ENCODE results near the gene KLF7. TPM values are rescaled to one million over a fixed set of nuclear protein-coding genes. Genes with fewer than 3 reads are reported as not detected.

Gene KLF7
- total and polyA plus RNA-seq, 2 donors (not counting 3 experiments of a cell fraction or from before 2014, with no cell fraction given) = 32.8 to 42.9 TPM

DNA sequence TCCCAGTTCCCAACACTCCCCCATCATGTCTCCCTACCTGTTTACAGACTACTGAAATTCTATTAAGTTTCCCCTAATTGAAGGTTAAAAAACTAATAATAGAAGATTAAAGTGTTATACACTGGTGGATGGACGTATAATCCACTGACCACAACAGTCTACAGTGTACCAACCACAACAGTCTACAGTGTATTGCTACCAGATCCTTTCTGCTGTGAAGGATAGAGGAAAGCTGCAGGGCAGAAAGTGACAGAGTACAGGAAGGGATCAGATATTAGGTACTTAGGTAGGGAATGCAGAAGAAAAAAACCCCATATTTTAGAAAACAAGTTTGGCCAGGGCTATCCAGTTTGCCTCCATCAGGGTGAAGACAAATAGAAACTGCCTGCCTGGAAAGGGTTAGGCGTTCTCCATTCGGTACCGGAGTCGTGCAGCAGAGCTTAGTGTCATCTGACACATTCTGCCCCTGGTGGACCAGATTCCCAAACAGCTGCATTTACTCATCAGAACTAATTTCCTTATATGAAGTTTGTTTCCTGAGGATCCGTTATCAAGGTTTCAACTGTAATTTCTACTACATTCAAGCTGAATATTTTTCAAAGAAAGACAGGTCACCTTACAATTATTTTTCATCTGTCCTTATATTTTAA is 49.9 kb downstream of the KLF7 start:
- Histone ChIP-seq H3K27me3 (ENCODE audit: control insufficient read depth in 2 of 2, insufficient read depth in 2 of 2, low read length in 2 of 2) (no peaks in the 10 kb centered on the region), H3K4me2 (ENCODE audit: insufficient read depth, low read length) (peak overlapping the region; percentile 9), H3K4me3 (replicated peaks in 1 of 3; ENCODE audit: insufficient read depth in 1 of 3, low read depth in 1 of 3, low read length in 3 of 3) (no peak overlapping the region), H2AFZ (ENCODE audit: low read depth, low read length) (no peak overlapping the region), H3K9me1 (replicated peaks; ENCODE audit: control insufficient read depth, extremely low read depth, insufficient read depth, low read length) (no peaks in the 10 kb centered on the region), H3K4me1 (ENCODE audit: control insufficient read depth, extremely low read depth, insufficient read depth, low read length) (peaks cover 17% of the 10 kb centered on the region), H4K20me1 (replicated peaks; ENCODE audit: control insufficient read depth, extremely low read depth, insufficient read depth, low read length) (no peaks in the 10 kb centered on the region), H3K27ac (ENCODE audit: insufficient read depth, low read depth, low read length) (no peak overlapping the region), H3K36me3 (ENCODE audit: control insufficient read depth in 2 of 2, extremely low read depth in 1 of 2, insufficient read depth in 2 of 2, low read length in 2 of 2) (peaks cover 0 to 3% of the 10 kb centered on the region in 2 experiments), H3K9ac (replicated peaks; ENCODE audit: extremely low read depth, insufficient read depth, low read length) (no peak overlapping the region), H3K79me2 (ENCODE audit: control insufficient read depth, insufficient read depth, low read length) (peaks cover 93% of the 10 kb centered on the region), H3K9me3 (replicated peaks; ENCODE audit: control insufficient read depth, insufficient read depth, low read length) (no peaks in the 10 kb centered on the region)
- ChIA-PET CTCF (interaction anchor here (0.8 to 2.3 kb wide), 10 partner anchors 10 to 357 kb away, joined by 3 to 10 read pairs (median 4); no protein-coding TSS in a partner anchor), POLR2A (no interaction called here)
- intact Hi-C loops (cut with micrococcal nuclease) = loop anchor here (1.0 kb wide), 1 partner anchor 50 kb away; no protein-coding TSS in a partner anchor
- DNase-seq (ENCODE audit: low read depth, low spot score) (peak; percentile 36), FAIRE-seq (peak; percentile 59)
- BruUV-seq (replicated peaks) = no TSS peak
- dilution Hi-C loops (cut with MboI; ENCODE audit: extremely low pct_ligation_motif_present, low sequenced_read_pairs) = no loop called here
- peak; percentile 43 for TF ChIP-seq POLR2A (IDR thresholded peaks at IDR 0.05; ENCODE audit: low read depth, low read length)
- no peak for TF ChIP-seq MYC (IDR thresholded peaks at IDR 0.05; ENCODE audit: low read depth, low read length)
- TF ChIP-seq, protein P1, sequence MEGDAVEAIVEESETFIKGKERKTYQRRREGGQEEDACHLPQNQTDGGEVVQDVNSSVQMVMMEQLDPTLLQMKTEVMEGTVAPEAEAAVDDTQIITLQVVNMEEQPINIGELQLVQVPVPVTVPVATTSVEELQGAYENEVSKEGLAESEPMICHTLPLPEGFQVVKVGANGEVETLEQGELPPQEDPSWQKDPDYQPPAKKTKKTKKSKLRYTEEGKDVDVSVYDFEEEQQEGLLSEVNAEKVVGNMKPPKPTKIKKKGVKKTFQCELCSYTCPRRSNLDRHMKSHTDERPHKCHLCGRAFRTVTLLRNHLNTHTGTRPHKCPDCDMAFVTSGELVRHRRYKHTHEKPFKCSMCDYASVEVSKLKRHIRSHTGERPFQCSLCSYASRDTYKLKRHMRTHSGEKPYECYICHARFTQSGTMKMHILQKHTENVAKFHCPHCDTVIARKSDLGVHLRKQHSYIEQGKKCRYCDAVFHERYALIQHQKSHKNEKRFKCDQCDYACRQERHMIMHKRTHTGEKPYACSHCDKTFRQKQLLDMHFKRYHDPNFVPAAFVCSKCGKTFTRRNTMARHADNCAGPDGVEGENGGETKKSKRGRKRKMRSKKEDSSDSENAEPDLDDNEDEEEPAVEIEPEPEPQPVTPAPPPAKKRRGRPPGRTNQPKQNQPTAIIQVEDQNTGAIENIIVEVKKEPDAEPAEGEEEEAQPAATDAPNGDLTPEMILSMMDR (IDR thresholded peaks at IDR 0.05; ENCODE audit: extremely low read depth in 1 of 2, insufficient read depth in 1 of 2, low read depth in 1 of 2, low read length in 2 of 2) = peak; percentile 3 to 4

- H3K4me2 ChIP-seq (ENCODE audit: insufficient read depth, low read length) = no peak overlapping the region
- peaks cover 94% of the 10 kb centered on the region for H3K79me2 ChIP-seq (ENCODE audit: control insufficient read depth, insufficient read depth, low read length)
- H3K27me3 ChIP-seq (ENCODE audit: control insufficient read depth in 2 of 2, insufficient read depth in 2 of 2, low read length in 2 of 2) = no peaks in the 10 kb centered on the region
- no peaks in the 10 kb centered on the region for H4K20me1 ChIP-seq (replicated peaks; ENCODE audit: control insufficient read depth, extremely low read depth, insufficient read depth, low read length)
- H3K9me1 ChIP-seq (replicated peaks; ENCODE audit: control insufficient read depth, extremely low read depth, insufficient read depth, low read length) = no peaks in the 10 kb centered on the region
- H3K4me3 ChIP-seq (replicated peaks in 1 of 3; ENCODE audit: insufficient read depth in 1 of 3, low read depth in 1 of 3, low read length in 3 of 3) = no peak overlapping the region
- H3K9me3 ChIP-seq (replicated peaks; ENCODE audit: control insufficient read depth, insufficient read depth, low read length) = no peaks in the 10 kb centered on the region
- H3K9ac ChIP-seq (replicated peaks; ENCODE audit: extremely low read depth, insufficient read depth, low read length) = no peak overlapping the region
- FAIRE-seq (no peak), DNase-seq (ENCODE audit: low read depth, low spot score) (no peak)
- ChIA-PET POLR2A (no interaction called here), CTCF (no interaction called here)
- H3K4me1 ChIP-seq (ENCODE audit: control insufficient read depth, extremely low read depth, insufficient read depth, low read length) = peaks cover 8% of the 10 kb centered on the region
- H2AFZ ChIP-seq (ENCODE audit: low read depth, low read length) = no peak overlapping the region
- no peak for TF ChIP-seq GATA2 (IDR thresholded peaks at IDR 0.05; ENCODE audit: insufficient read depth, insufficient read length, low read depth, low read length)
- no peak for TF ChIP-seq FOS (IDR thresholded peaks at IDR 0.05; ENCODE audit: borderline replicate concordance, insufficient read depth, low read length)
- TF ChIP-seq POLR2AphosphoS5 (IDR thresholded peaks at IDR 0.05; ENCODE audit: insufficient read depth, low read depth, low read length) = no peak
- TF ChIP-seq, protein P1 (IDR thresholded peaks at IDR 0.05; ENCODE audit: extremely low read depth in 1 of 2, insufficient read depth in 1 of 2, low read depth in 1 of 2, low read length in 2 of 2) = no peak
- TF ChIP-seq EZH2 (IDR thresholded peaks at IDR 0.05; ENCODE audit: borderline replicate concordance, low read depth, low read length, severe bottlenecking) = no peak
- TF ChIP-seq MAX (IDR thresholded peaks at IDR 0.05; ENCODE audit: insufficient read depth, insufficient read length) = no peak
- no peak for TF ChIP-seq POLR2A (IDR thresholded peaks at IDR 0.05; ENCODE audit: low read depth, low read length)
- no peak for TF ChIP-seq JUN (IDR thresholded peaks at IDR 0.05; ENCODE audit: borderline replicate concordance, insufficient read depth, insufficient read length, low read depth)
- TF ChIP-seq MYC (IDR thresholded peaks at IDR 0.05; ENCODE audit: low read depth, low read length) = no peak
- intact Hi-C loops (cut with micrococcal nuclease) = no loop called here
- BruUV-seq (replicated peaks) = no TSS peak
- H3K27ac ChIP-seq (ENCODE audit: insufficient read depth, low read depth, low read length) = no peak overlapping the region
- H3K36me3 ChIP-seq (ENCODE audit: control insufficient read depth in 2 of 2, extremely low read depth in 1 of 2, insufficient read depth in 2 of 2, low read length in 2 of 2) = peaks cover 0 to 3% of the 10 kb centered on the region in 2 experiments
- dilution Hi-C loops (cut with MboI; ENCODE audit: extremely low pct_ligation_motif_present, low sequenced_read_pairs) = no loop called here
These were observed 52.3 kb downstream of the KLF7 start for GRCh38 chr2:207113414-207113813.
